Measurements from ENCODE around the gene PRKN.

GRCh38 chr6:162404951-162405350 lies 322.6 kb downstream of the PRKN start:
- TF ChIP-seq CTCF (IDR thresholded peaks at IDR 0.05) (no peak), POLR2A (IDR thresholded peaks at IDR 0.05) (no peak)
